ENCODE results near the gene MAP4K4. TPM values are rescaled to one million over a fixed set of nuclear protein-coding genes. Genes with fewer than 3 reads are reported as not detected.

MAP4K4 gene
- total and polyA plus RNA-seq, 2 of the 13 experiments (the other 11 are each of a cell fraction or from before 2014, with no cell fraction given): 105 to 264 TPM

DNA sequence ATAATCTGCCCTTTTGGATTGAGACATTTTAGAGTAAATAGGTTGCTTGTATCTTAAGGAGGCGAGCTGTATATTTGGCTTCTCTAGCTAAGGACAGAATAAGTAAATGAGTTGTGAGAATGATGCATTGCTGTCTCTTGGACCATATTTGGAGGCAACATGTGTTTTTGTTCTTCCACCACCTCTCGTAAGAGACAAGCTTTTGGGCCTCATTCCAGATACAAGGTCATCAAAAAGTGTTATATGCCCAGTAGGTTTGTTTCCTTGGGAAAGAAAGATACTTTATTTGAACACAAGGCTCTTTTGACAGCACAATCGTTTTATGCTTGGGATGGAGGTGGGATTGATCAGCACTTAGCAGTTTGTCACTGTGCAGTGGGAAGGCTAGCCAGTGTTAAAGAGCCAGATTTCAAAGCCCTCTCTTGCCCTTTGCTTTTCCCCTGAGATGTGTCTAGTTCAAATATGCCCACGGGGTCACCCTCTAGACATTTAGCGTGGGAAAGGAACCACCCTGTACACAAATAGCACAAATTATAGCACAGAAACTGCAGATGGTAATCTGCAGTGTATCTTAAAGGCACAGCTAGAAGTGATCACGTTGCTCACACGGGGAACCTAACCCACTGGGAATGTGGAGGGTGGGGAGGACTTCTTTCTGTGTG lies 131.3 kb downstream of the MAP4K4 start:
- Histone ChIP-seq H3K4me1 (ENCODE audit: insufficient read depth, low read length) (peaks cover 52% of the 10 kb centered on the region), H3K27me3 (ENCODE audit: control insufficient read depth in 1 of 2, insufficient read depth in 2 of 2, low read length in 2 of 2) (no peaks in the 10 kb centered on the region), H2AFZ (ENCODE audit: low read length) (no peak overlapping the region), H3K36me3 (replicated peaks in 1 of 2; ENCODE audit: control insufficient read depth in 1 of 2, insufficient read depth in 2 of 2, low read length in 2 of 2) (peaks cover 40 to 79% of the 10 kb centered on the region in 2 experiments), H3K79me2 (ENCODE audit: insufficient read depth, low read length) (peaks cover 48% of the 10 kb centered on the region), H4K20me1 (ENCODE audit: insufficient read depth, low read length) (peaks cover 9% of the 10 kb centered on the region; the same call in 1 of the 2 replicates), H3K4me3 (replicated peaks in 1 of 3; ENCODE audit: insufficient read depth in 1 of 3, low read depth in 2 of 3, low read length in 3 of 3) (no peak overlapping the region), H3K9me3 (ENCODE audit: low read length) (no peaks in the 10 kb centered on the region), H3K9ac (ENCODE audit: insufficient read depth, low read depth, low read length) (no peak overlapping the region), H3K27ac (ENCODE audit: extremely low read length, insufficient read depth, low read length) (no peak overlapping the region), H3K4me2 (ENCODE audit: low read depth, low read length) (no peak overlapping the region)
- 93% methylated on average over 7 of the region's 7 CpGs for WGBS (ENCODE audit: low lambda C conversion rate)
- ATAC-seq (no peak), DNase-seq (ENCODE audit: low spot score) (no peak), FAIRE-seq (no peak)
- no peak for TF ChIP-seq ZNF709 (CRISPR knock-in tag; IDR thresholded peaks at IDR 0.05)
- TF ChIP-seq, protein P1, sequence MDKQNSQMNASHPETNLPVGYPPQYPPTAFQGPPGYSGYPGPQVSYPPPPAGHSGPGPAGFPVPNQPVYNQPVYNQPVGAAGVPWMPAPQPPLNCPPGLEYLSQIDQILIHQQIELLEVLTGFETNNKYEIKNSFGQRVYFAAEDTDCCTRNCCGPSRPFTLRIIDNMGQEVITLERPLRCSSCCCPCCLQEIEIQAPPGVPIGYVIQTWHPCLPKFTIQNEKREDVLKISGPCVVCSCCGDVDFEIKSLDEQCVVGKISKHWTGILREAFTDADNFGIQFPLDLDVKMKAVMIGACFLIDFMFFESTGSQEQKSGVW (CRISPR knock-in tag; IDR thresholded peaks at IDR 0.05; ENCODE audit: borderline replicate concordance): no peak
- TF ChIP-seq JUN (CRISPR knock-in tag; IDR thresholded peaks at IDR 0.05): no peak
- TF ChIP-seq, protein P2, sequence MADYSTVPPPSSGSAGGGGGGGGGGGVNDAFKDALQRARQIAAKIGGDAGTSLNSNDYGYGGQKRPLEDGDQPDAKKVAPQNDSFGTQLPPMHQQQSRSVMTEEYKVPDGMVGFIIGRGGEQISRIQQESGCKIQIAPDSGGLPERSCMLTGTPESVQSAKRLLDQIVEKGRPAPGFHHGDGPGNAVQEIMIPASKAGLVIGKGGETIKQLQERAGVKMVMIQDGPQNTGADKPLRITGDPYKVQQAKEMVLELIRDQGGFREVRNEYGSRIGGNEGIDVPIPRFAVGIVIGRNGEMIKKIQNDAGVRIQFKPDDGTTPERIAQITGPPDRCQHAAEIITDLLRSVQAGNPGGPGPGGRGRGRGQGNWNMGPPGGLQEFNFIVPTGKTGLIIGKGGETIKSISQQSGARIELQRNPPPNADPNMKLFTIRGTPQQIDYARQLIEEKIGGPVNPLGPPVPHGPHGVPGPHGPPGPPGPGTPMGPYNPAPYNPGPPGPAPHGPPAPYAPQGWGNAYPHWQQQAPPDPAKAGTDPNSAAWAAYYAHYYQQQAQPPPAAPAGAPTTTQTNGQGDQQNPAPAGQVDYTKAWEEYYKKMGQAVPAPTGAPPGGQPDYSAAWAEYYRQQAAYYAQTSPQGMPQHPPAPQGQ (CRISPR knock-in tag; IDR thresholded peaks at IDR 0.05; ENCODE audit: borderline replicate concordance): no peak
- no peak for TF ChIP-seq SOX13 (IDR thresholded peaks at IDR 0.05)
- no peak for TF ChIP-seq SOX13 (CRISPR knock-in tag; conservative IDR thresholded peaks at IDR 0.05 in 1 of 2, IDR thresholded peaks at IDR 0.05 in 1 of 2)
- TF ChIP-seq, protein P3, sequence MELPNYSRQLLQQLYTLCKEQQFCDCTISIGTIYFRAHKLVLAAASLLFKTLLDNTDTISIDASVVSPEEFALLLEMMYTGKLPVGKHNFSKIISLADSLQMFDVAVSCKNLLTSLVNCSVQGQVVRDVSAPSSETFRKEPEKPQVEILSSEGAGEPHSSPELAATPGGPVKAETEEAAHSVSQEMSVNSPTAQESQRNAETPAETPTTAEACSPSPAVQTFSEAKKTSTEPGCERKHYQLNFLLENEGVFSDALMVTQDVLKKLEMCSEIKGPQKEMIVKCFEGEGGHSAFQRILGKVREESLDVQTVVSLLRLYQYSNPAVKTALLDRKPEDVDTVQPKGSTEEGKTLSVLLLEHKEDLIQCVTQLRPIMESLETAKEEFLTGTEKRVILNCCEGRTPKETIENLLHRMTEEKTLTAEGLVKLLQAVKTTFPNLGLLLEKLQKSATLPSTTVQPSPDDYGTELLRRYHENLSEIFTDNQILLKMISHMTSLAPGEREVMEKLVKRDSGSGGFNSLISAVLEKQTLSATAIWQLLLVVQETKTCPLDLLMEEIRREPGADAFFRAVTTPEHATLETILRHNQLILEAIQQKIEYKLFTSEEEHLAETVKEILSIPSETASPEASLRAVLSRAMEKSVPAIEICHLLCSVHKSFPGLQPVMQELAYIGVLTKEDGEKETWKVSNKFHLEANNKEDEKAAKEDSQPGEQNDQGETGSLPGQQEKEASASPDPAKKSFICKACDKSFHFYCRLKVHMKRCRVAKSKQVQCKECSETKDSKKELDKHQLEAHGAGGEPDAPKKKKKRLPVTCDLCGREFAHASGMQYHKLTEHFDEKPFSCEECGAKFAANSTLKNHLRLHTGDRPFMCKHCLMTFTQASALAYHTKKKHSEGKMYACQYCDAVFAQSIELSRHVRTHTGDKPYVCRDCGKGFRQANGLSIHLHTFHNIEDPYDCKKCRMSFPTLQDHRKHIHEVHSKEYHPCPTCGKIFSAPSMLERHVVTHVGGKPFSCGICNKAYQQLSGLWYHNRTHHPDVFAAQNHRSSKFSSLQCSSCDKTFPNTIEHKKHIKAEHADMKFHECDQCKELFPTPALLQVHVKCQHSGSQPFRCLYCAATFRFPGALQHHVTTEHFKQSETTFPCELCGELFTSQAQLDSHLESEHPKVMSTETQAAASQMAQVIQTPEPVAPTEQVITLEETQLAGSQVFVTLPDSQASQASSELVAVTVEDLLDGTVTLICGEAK (IDR thresholded peaks at IDR 0.05): no peak
- TF ChIP-seq, protein P3 (CRISPR knock-in tag; IDR thresholded peaks at IDR 0.05): no peak
- ChIA-PET CTCF (ENCODE audit: low intra/inter-chr PET ratio, low total read pairs) (no interaction called here), POLR2A (no interaction called here)
- no TSS peak for BruUV-seq (replicated peaks)
- in situ Hi-C loops (cut with HindIII; ENCODE audit: extremely low pct_ligation_motif_present, low pct_unique_long_range_greater_than_20kb): no loop called here
- intact Hi-C loops (cut with micrococcal nuclease; ENCODE audit: unreplicated experiment): loop anchor here (10.0 kb wide), 1 partner anchor 484 kb away; no protein-coding TSS in a partner anchor
